Epithelial cell of proximal tubule (primary cell): Measurements from ENCODE around the gene SHROOM2. TPM values are rescaled to one million over a fixed set of nuclear protein-coding genes. Genes with fewer than 3 reads are reported as not detected.

Experiments used
- DNase-seq: peaks from one replicate; pipeline ENCODE4 v3.0.0-alpha.2; 2011; ENCODE audit warnings: low read depth
- H3K4me3 ChIP-seq: 2 replicates; pipeline ENCODE4 v1.5.1; 2011; ENCODE audit warnings: low read depth, mild to moderate bottlenecking, low read length
- total RNA-seq: library from RNA; depleted of rRNA; stranded (reverse); fragments of >200 nt; gene quantifications from 2 replicates; pipeline ENCODE4 v1.2.3, GENCODE V29; 2015
- TF ChIP-seq, protein P1 (sequence below): conservative IDR thresholded peaks from 2 replicates; pipeline ENCODE4 v1.5.1; 2012; ENCODE audit warnings: low read depth, mild to moderate bottlenecking, low read length

Gene SHROOM2
- total RNA-seq, 1 donor from 2014 or later: 8.9 TPM

DNA sequence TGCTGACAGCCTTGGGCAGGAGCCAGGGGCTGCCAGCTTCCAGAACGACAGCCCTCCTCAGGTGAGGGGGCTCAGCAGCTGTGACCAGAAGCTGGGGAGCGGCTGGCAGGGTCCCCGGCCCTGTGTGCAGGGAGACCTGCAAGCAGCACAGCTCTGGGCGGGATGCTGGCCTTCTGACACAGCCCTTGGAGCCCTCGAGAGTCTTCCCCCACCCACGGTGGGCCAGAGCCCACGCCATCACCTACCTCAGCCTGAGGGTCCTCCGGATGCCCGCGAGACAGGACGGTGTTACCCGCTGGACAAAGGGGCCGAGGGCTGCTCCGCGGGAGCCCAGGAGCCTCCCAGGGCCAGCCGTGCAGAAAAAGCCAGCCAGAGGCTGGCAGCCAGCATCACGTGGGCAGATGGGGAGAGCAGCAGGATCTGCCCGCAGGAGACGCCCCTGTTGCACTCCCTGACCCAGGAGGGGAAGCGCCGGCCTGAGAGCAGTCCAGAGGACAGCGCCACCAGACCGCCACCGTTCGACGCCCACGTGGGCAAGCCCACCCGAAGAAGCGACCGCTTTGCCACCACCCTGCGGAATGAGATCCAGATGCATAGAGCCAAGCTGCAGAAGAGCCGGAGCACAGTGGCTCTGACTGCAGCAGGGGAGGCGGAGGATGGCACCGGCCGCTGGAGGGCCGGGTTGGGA lies 109.1 kb downstream of the SHROOM2 start:
- TF ChIP-seq, protein P1, sequence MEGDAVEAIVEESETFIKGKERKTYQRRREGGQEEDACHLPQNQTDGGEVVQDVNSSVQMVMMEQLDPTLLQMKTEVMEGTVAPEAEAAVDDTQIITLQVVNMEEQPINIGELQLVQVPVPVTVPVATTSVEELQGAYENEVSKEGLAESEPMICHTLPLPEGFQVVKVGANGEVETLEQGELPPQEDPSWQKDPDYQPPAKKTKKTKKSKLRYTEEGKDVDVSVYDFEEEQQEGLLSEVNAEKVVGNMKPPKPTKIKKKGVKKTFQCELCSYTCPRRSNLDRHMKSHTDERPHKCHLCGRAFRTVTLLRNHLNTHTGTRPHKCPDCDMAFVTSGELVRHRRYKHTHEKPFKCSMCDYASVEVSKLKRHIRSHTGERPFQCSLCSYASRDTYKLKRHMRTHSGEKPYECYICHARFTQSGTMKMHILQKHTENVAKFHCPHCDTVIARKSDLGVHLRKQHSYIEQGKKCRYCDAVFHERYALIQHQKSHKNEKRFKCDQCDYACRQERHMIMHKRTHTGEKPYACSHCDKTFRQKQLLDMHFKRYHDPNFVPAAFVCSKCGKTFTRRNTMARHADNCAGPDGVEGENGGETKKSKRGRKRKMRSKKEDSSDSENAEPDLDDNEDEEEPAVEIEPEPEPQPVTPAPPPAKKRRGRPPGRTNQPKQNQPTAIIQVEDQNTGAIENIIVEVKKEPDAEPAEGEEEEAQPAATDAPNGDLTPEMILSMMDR: no peak
- no peak for DNase-seq
- H3K4me3 ChIP-seq: no peak overlapping the region

DNA sequence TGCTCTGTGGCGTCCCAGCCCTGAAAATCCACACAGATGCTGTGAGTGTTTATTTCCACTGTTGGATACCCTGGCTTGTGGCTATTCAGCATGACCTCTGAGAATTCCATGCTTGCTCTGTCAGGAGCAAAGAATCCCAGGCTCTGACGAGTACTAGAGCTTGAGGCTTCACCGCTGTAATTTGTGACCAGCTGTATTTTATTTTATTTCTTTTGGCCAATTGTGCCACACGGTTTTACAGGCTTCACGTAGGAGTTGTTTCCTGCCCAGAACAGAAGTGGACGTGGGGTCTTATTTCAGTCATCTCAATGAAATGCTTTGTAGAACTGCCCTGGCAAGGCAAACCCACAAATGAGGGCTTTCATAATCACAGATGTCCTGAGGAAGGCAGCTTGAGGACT lies 111.5 kb downstream of the SHROOM2 start:
- no peak overlapping the region for H3K4me3 ChIP-seq

DNA sequence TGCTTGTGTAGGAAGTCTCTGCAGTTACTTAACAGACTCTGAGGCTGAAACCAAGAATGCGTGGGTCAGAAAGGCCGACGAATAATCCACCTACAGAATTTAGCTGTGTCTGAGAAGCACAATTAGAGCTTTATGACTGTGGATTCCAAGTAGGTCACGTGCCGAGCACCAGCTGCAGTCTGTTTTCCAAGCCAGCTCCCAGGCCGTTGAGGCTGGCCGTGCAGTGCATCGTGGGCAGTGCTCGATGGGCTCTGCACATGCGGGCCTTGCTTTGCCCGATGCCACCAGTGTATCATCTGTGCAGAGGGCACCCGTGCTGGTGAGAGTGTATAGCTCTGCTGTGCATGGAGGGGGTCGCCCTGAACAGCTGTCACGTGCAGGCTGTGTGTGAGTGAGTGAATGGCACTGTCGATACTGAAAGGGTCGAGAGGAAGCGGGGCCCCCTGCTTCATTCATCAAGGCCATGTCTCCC lies 113.4 kb downstream of the SHROOM2 start:
- DNase-seq: no peak
- TF ChIP-seq, protein P1: no peak
- H3K4me3 ChIP-seq: no peak overlapping the region

More for the DNA sequence above, 111.5 kb downstream of the SHROOM2 start:
- TF ChIP-seq, protein P1: no peak
- DNase-seq: no peak

DNA sequence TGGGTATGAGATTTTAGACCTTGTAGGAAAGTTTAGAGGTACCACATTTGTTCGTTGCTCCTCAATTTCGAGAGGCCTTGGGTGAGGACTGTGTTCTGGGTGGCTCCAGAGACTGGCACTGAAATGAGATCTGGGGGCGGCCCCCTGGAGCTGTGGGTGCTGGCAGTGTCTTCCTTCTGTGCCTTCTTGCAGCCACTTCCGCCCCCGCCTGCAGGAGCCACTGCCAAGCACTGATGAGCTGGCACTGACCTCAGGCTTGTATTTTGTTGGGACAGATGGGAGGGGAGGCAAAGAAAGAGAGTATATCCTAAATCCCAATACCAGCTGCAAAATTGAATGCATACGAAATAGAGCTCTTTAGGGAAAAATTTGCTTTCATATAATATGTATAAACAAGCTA lies 116.4 kb downstream of the SHROOM2 start:
- TF ChIP-seq, protein P1: no peak
- no peak overlapping the region for H3K4me3 ChIP-seq
- DNase-seq: no peak

DNA sequence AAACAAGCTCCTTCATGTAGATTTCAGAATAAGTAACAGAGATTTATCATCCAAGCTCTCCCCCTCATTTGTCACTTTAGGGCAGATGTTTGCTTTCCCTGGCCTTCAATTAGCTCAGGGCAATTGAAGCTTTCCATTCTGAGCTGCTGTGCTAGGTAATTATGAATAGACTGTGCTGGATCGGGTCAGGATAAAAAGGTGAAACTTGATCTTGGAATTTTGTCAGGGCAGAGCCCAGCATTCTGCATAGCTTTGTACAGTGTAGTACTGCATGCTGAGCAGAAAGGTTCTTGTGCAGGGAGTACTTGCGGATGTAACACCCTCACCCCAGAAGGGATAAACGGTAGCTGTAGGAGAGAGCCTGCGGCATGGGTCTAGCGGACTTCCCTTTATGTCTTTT lies 116.9 kb downstream of the SHROOM2 start:
- TF ChIP-seq, protein P1: no peak
- H3K4me3 ChIP-seq: no peak overlapping the region
- DNase-seq: no peak

DNA sequence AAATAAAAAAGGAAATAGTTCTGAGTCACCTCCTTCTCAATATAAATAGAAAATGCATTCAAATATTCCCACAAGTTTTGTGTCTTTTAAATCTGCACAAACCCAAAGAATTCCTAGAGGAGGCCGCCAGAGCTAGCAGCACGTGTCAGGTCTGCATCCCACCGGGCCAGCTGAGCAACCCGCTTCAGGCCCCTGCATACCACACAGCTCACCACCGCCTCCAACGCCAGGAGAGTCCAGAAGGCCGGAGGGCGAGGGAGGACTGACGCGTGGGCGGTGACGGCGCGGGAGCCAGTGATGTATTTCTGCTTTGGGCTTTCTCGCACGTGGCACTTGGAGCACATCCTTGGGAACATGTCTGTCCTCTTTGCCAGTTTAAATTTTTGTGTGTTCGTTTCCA lies 119.1 kb downstream of the SHROOM2 start:
- no peak overlapping the region for H3K4me3 ChIP-seq
- DNase-seq: no peak
- TF ChIP-seq, protein P1: no peak

DNA sequence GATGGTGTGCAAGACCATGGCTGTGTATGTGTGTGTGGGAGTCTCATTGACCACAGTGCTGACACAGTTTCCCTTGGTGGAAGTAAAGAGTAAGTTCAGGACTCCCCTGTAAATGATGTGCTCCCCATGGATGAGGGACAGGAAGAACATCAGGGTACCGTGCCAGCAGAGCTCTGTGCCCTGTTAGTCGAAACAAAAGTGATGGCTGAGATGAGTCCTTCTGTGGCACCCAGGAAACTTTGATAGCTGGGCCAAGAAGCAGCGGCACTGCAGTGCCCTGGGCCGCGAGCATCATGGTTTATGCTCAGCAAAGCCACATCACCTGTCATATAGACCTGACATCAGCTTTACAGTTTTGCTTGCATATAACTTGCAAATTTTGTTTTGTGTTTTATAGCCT lies 119.5 kb downstream of the SHROOM2 start:
- TF ChIP-seq, protein P1: no peak
- no peak for DNase-seq
- no peak overlapping the region for H3K4me3 ChIP-seq
